ENCODE results near the gene CNOT3. TPM values are rescaled to one million over a fixed set of nuclear protein-coding genes. Genes with fewer than 3 reads are reported as not detected.
A peak's percentile ranks its signal among the peaks of the same experiment; 100 is the strongest.

The CNOT3 gene
- total and polyA plus RNA-seq, 9 of the 15 experiments (the other 6 are each of a cell fraction or from before 2014, with no cell fraction given), result 0.27 to 60.4 (median 9.9) TPM

DNA sequence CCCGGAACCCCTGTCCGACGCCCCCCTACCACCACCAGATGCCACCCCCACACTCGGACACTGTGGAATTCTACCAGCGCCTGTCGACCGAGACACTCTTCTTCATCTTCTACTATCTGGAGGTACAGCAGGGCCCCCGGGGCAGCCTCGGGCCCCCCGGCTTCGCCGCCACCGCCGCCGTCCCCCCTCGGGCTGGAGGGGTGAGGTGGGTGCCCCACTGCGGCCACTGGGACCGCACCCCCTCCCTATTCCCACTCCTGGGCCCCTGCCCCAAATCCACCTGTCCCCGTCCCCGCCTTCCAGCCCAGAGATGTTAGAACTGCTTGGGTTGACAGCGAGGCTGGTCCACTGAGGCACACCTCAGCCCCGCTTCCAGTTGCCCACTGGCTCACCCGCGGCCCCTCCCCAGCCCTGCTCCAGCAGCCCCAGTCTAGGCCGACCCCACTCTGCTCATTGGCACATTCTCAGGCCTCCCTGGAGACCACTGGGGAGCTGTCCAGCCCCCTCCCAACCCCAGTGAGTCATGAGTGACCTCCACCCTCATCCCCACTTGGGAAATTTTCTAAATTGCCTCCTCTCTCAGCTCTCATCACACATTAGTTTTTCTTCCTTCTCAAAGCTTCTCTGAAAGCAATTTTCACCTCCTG, 15.4 kb downstream of the CNOT3 start:
- CTCF ChIA-PET (ENCODE audit: low intra/inter-chr PET ratio), result interaction anchor here (0.6 kb wide), 1 partner anchor 25 kb away, joined by 3 read pairs; no protein-coding TSS in a partner anchor
- intact Hi-C loops (cut with micrococcal nuclease) (no loop called here), in situ Hi-C loops (cut with MboI) (no loop called here)
- H3K79me2 ChIP-seq (ENCODE audit: control insufficient read depth, insufficient read depth, low read length), result peaks cover under 1% of the 10 kb centered on the region; the same call in 1 of the 3 replicates
- FAIRE-seq (no peak), DNase-seq (ENCODE audit: extremely low read depth in 1 of 4, low spot score in 3 of 4) (no peak), ATAC-seq (no peak)
- POLR2A ChIA-PET, result interaction anchor here (0.5 to 1.5 kb wide), 3 partner anchors 14 to 86 kb away, joined by 3 to 4 read pairs (median 4); partner anchors contain the start of genes PRPF31 and TFPT
- H3K4me3 ChIP-seq, result no peak overlapping the region
- no peak overlapping the region for H3K4me2 ChIP-seq (ENCODE audit: insufficient read depth, low read length)
- no peaks in the 10 kb centered on the region for H3K9me1 ChIP-seq (ENCODE audit: control insufficient read depth, insufficient read depth, low read length)
- no peaks in the 10 kb centered on the region for H3K9me3 ChIP-seq (replicated peaks; ENCODE audit: control insufficient read depth, insufficient read depth, low read depth, low read length)
- no peaks in the 10 kb centered on the region; the same call in 1 of the 2 replicates for H4K20me1 ChIP-seq (replicated peaks; ENCODE audit: control insufficient read depth, insufficient read depth, low read length)
- H3K27ac ChIP-seq (ENCODE audit: extremely low read depth, low read depth, low read length), result no peak overlapping the region
- H3K36me3 ChIP-seq (ENCODE audit: control insufficient read depth, insufficient read depth, low read length), result peaks cover 95% of the 10 kb centered on the region
- BruUV-seq (replicated peaks), result no TSS peak
- H2AFZ ChIP-seq (ENCODE audit: low read depth, low read length), result no peak overlapping the region
- peaks cover 0 to 8% of the 10 kb centered on the region in 2 experiments; a peak in 2 of 5 replicates for H3K4me1 ChIP-seq (replicated peaks in 1 of 2; ENCODE audit: control insufficient read depth in 2 of 2, insufficient read depth in 2 of 2, low read length in 2 of 2)
- H3K9ac ChIP-seq (ENCODE audit: insufficient read depth in 1 of 2, low read depth in 2 of 2, low read length in 2 of 2), result no peak overlapping the region
- 94% methylated on average over 8 of the region's 25 CpGs for WGBS (ENCODE audit: insufficient coverage, low coverage, missing lambda C conversion rate)
- TF ChIP-seq, protein P1, sequence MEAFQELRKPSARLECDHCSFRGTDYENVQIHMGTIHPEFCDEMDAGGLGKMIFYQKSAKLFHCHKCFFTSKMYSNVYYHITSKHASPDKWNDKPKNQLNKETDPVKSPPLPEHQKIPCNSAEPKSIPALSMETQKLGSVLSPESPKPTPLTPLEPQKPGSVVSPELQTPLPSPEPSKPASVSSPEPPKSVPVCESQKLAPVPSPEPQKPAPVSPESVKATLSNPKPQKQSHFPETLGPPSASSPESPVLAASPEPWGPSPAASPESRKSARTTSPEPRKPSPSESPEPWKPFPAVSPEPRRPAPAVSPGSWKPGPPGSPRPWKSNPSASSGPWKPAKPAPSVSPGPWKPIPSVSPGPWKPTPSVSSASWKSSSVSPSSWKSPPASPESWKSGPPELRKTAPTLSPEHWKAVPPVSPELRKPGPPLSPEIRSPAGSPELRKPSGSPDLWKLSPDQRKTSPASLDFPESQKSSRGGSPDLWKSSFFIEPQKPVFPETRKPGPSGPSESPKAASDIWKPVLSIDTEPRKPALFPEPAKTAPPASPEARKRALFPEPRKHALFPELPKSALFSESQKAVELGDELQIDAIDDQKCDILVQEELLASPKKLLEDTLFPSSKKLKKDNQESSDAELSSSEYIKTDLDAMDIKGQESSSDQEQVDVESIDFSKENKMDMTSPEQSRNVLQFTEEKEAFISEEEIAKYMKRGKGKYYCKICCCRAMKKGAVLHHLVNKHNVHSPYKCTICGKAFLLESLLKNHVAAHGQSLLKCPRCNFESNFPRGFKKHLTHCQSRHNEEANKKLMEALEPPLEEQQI (IDR thresholded peaks at IDR 0.05), result no peak
- TF ChIP-seq POLR2G (IDR thresholded peaks at IDR 0.05; ENCODE audit: low read depth, low read length), result peak; percentile 26; the same call in 1 of the 2 replicates
- H3K27me3 ChIP-seq (ENCODE audit: control insufficient read depth in 2 of 2, insufficient read depth in 2 of 2, low read length in 2 of 2), result no peaks in the 10 kb centered on the region

All from K562 (cell line).